Globus pallidus (tissue), 1 donor: ENCODE data around the gene FCER1G.

Experiments
- DNase-seq: peaks from one replicate; pipeline ENCODE4 v3.0.0-alpha.2; 2015; ENCODE audit warnings: low spot score

The FCER1G gene

GRCh38 chr1:161267321-161267720, 52.2 kb downstream of the FCER1G start:
- no peak for DNase-seq
